CD4-positive, alpha-beta T cell (primary cell): ENCODE data around the gene NDP. TPM values are rescaled to one million over a fixed set of nuclear protein-coding genes. Genes with fewer than 3 reads are reported as not detected.

Experiments
- ATAC-seq: fragments of 200-7000 bp; cut with Tn5 transposase; one replicate; pipeline ENCODE4 v1.10.0; 2022; ENCODE audit warnings: mild to moderate bottlenecking; ENCODE audit not compliant: poor library complexity
- CTCF ChIA-PET: fragments of 350-600 bp; sonication (Branson Sonifier 250); formaldehyde crosslinking; loops from one replicate; lab custom pipeline; 2021; ENCODE audit warnings: antibody characterized with exemption, inconsistent platforms; lab: Charles Lee
- POLR2A ChIA-PET: fragments of 350-600 bp; sonication (Branson Sonifier 250); formaldehyde crosslinking; loops from one replicate; lab custom pipeline; 2021; ENCODE audit warnings: antibody characterized with exemption, inconsistent platforms; lab: Charles Lee
- DNase-seq, 14 experiments: peaks; one replicate each; pipeline ENCODE4 v3.0.0-alpha.2; 2013 to 2020; ENCODE audit warnings: mixed read lengths in 2 of 14
- H3K27ac ChIP-seq, 2 donors: one replicate each; pipeline versions ENCODE4 v1.5.1 to v1.7.0; 2013; ENCODE audit warnings: low read length in 2 of 2, low read depth in 1 of 2, mild to moderate bottlenecking in 1 of 2
- H3K27me3 ChIP-seq, 2 experiments: 1 replicate in 1 of 2; 2 replicates in 1 of 2; pipeline versions ENCODE4 v1.6.1 to v1.7.0; 2013; ENCODE audit warnings: low read length in 2 of 2, control low read depth in 1 of 2, mild to moderate bottlenecking in 1 of 2, moderate library complexity in 1 of 2; ENCODE audit not compliant: insufficient read depth in 2 of 2, control insufficient read depth in 1 of 2
- H3K36me3 ChIP-seq: one replicate; pipeline ENCODE4 v1.6.1; 2013; ENCODE audit warnings: low read length, control low read depth; ENCODE audit not compliant: insufficient read depth
- H3K4me1 ChIP-seq: one replicate; pipeline ENCODE4 v1.6.1; 2013; ENCODE audit warnings: low read length, control low read depth; ENCODE audit not compliant: insufficient read depth
- H3K4me3 ChIP-seq: one replicate; pipeline ENCODE4 v1.5.1; 2013; ENCODE audit warnings: mild to moderate bottlenecking, low read length, moderate library complexity
- H3K9me3 ChIP-seq, 2 experiments: 1 replicate in 1 of 2; 2 replicates in 1 of 2; pipeline versions ENCODE4 v1.6.1 to v1.7.0; 2013; ENCODE audit warnings: low read length in 2 of 2, mild to moderate bottlenecking in 2 of 2, control low read depth in 1 of 2, moderate library complexity in 1 of 2; ENCODE audit not compliant: control insufficient read depth in 1 of 2, insufficient read depth in 1 of 2
- H3K27ac Mint-ChIP-seq: one replicate; pipeline ENCODE4 v1.8.0; 2020; ENCODE audit warnings: mixed read lengths
- H3K27me3 Mint-ChIP-seq: one replicate; pipeline ENCODE4 v1.8.0; 2021; ENCODE audit warnings: mixed read lengths
- H3K36me3 Mint-ChIP-seq: one replicate; pipeline ENCODE4 v1.8.0; 2021; ENCODE audit warnings: low read depth, mixed read lengths
- H3K4me1 Mint-ChIP-seq: one replicate; pipeline ENCODE4 v1.8.0; 2021; ENCODE audit warnings: low read depth, mixed read lengths
- H3K4me3 Mint-ChIP-seq: one replicate; pipeline ENCODE4 v1.8.0; 2020; ENCODE audit warnings: mild to moderate bottlenecking, mixed read lengths
- H3K9me3 Mint-ChIP-seq: one replicate; pipeline ENCODE4 v1.8.0; 2020; ENCODE audit warnings: mixed read lengths
- CTCF ChIP-seq: fragments of 200-600 bp; IDR thresholded peaks from one replicate; pipeline ENCODE4 v1.8.0; 2022; ENCODE audit warnings: antibody characterized with exemption, mild to moderate bottlenecking
- intact Hi-C, 2 experiments: fragments of 100-400 bp; cut with DNase I in 1 of 2; cut with micrococcal nuclease in 1 of 2; formaldehyde crosslinking; loops; one replicate each; pipeline versions ENCODE4 v1.15.1 to v1.9.0; 2023 to 2025; cut with DNase I, micrococcal nuclease
- total RNA-seq, 174 experiments: library from RNA in 2 of 174; stranded (reverse) in 2 of 174; gene quantifications; one replicate each; pipeline ENCODE4 v1.2.3 and lab custom pipeline; 2021 to 2026

Gene NDP
- total RNA-seq, 2 experiments from 2014 or later, result not detected

GRCh38 chrX:43975796-43976195, 2.6 kb upstream of the NDP start:
- ATAC-seq (no peak), DNase-seq (no peak)
- ChIA-PET POLR2A (no interaction called here), CTCF (no interaction called here)
- H3K27me3 Mint-ChIP-seq, result peaks cover 27% of the 10 kb centered on the region
- H3K27ac ChIP-seq, result no peak overlapping the region
- peaks cover 0 to 19% of the 10 kb centered on the region in 2 experiments for H3K27me3 ChIP-seq
- no peaks in the 10 kb centered on the region for H3K9me3 ChIP-seq
- H3K4me1 ChIP-seq, result peaks cover 6% of the 10 kb centered on the region
- intact Hi-C loops, result no loop called here
- H3K27ac Mint-ChIP-seq, result no peak overlapping the region
- H3K36me3 ChIP-seq, result no peaks in the 10 kb centered on the region
- no peak for TF ChIP-seq CTCF
- H3K4me3 ChIP-seq, result no peak overlapping the region
- H3K4me1 Mint-ChIP-seq, result peaks cover 17% of the 10 kb centered on the region
- no peaks in the 10 kb centered on the region for H3K9me3 Mint-ChIP-seq
- no peaks in the 10 kb centered on the region for H3K36me3 Mint-ChIP-seq
- no peak overlapping the region for H3K4me3 Mint-ChIP-seq

- Histone ChIP-seq H3K36me3 (no peaks in the 10 kb centered on the region), H3K9me3 (no peaks in the 10 kb centered on the region), H3K27me3 (peaks cover 0 to 19% of the 10 kb centered on the region in 2 experiments), H3K27ac (no peak overlapping the region), H3K4me1 (peaks cover 6% of the 10 kb centered on the region), H3K4me3 (no peak overlapping the region)
- DNase-seq (no peak), ATAC-seq (no peak)
- ChIA-PET CTCF (no interaction called here), POLR2A (no interaction called here)
- Mint-ChIP-seq H3K4me1 (peaks cover 17% of the 10 kb centered on the region), H3K4me3 (no peak overlapping the region), H3K36me3 (no peaks in the 10 kb centered on the region), H3K9me3 (no peaks in the 10 kb centered on the region), H3K27me3 (peaks cover 27% of the 10 kb centered on the region), H3K27ac (no peak overlapping the region)
- intact Hi-C loops, result no loop called here
- TF ChIP-seq CTCF, result no peak
Measured at GRCh38 chrX:43974741-43975465, 1.7 kb upstream of the NDP start.

GRCh38 chrX:43974100-43974475, 898 bp upstream of the NDP start:
- no peak overlapping the region for H3K27ac Mint-ChIP-seq
- no peak overlapping the region for H3K27ac ChIP-seq
- no peaks in the 10 kb centered on the region for H3K9me3 ChIP-seq
- no peak overlapping the region for H3K4me3 ChIP-seq
- no peaks in the 10 kb centered on the region for H3K36me3 Mint-ChIP-seq
- TF ChIP-seq CTCF, result no peak
- ATAC-seq (no peak), DNase-seq (no peak)
- H3K4me1 ChIP-seq, result peaks cover 6% of the 10 kb centered on the region
- H3K9me3 Mint-ChIP-seq, result no peaks in the 10 kb centered on the region
- peaks cover 0 to 19% of the 10 kb centered on the region in 2 experiments for H3K27me3 ChIP-seq
- peak overlapping the region; percentile 81 for H3K4me3 Mint-ChIP-seq
- ChIA-PET CTCF (no interaction called here), POLR2A (no interaction called here)
- H3K36me3 ChIP-seq, result no peaks in the 10 kb centered on the region
- peaks cover 17% of the 10 kb centered on the region for H3K4me1 Mint-ChIP-seq
- H3K27me3 Mint-ChIP-seq, result peaks cover 27% of the 10 kb centered on the region
- intact Hi-C loops, result no loop called here
